ENCODE results near the gene PKP4.

GRCh38 chr2:158507679-158508078, 50.9 kb downstream of the PKP4 start:
- TF ChIP-seq CTCF (IDR thresholded peaks at IDR 0.05) = no peak
- TF ChIP-seq POLR2A (IDR thresholded peaks at IDR 0.05) = no peak
